Measurements from ENCODE around the gene MPP3.
A peak's percentile ranks its signal among the peaks of the same experiment; 100 is the strongest.

The MPP3 gene

GRCh38 chr17:43834106-43834505 is 1.2 kb upstream of the MPP3 start:
- Histone ChIP-seq H3K9me3 (no peaks in the 10 kb centered on the region), H3K4me3 (no peak overlapping the region), H3K36me3 (replicated peaks) (no peaks in the 10 kb centered on the region; the same call in none of the 2 replicates), H3K27me3 (ENCODE audit: low read depth) (no peaks in the 10 kb centered on the region), H3K4me1 (peaks cover 7% of the 10 kb centered on the region; the same call in 1 of the 2 replicates)
- in situ Hi-C loops (cut with MboI; ENCODE audit: low sequenced_read_pairs): no loop called here
- DNase-seq (ENCODE audit: low spot score in 2 of 2): no peak

GRCh38 chr17:43832168-43832975 is 574 bp downstream of the MPP3 start:
- peak in 1 of 2 experiments; percentile 77 for DNase-seq (ENCODE audit: low spot score in 2 of 2)
- Histone ChIP-seq H3K4me3 (peak overlapping the region; percentile 55), H3K27me3 (ENCODE audit: low read depth) (no peaks in the 10 kb centered on the region), H3K4me1 (peaks cover 7% of the 10 kb centered on the region; the same call in 1 of the 2 replicates), H3K9me3 (no peaks in the 10 kb centered on the region), H3K36me3 (replicated peaks) (peaks cover 11% of the 10 kb centered on the region)
- in situ Hi-C loops (cut with MboI; ENCODE audit: low sequenced_read_pairs): no loop called here

GRCh38 chr17:43831633-43832032 is 1.3 kb downstream of the MPP3 start:
- no peaks in the 10 kb centered on the region for H3K27me3 ChIP-seq (ENCODE audit: low read depth)
- H3K36me3 ChIP-seq (replicated peaks): peaks cover 11% of the 10 kb centered on the region
- DNase-seq (ENCODE audit: low spot score in 2 of 2): no peak
- peaks cover 7% of the 10 kb centered on the region; the same call in 1 of the 2 replicates for H3K4me1 ChIP-seq
- H3K4me3 ChIP-seq: no peak overlapping the region
- no peaks in the 10 kb centered on the region for H3K9me3 ChIP-seq
- in situ Hi-C loops (cut with MboI; ENCODE audit: low sequenced_read_pairs): no loop called here

GRCh38 chr17:43830510-43831140 is 2.3 kb downstream of the MPP3 start:
- in situ Hi-C loops (cut with MboI; ENCODE audit: low sequenced_read_pairs): no loop called here
- H3K27me3 ChIP-seq (ENCODE audit: low read depth): no peaks in the 10 kb centered on the region

GRCh38 chr17:43829738-43830137 is 3.2 kb downstream of the MPP3 start:
- Histone ChIP-seq H3K27me3 (ENCODE audit: low read depth) (no peaks in the 10 kb centered on the region), H3K9me3 (no peaks in the 10 kb centered on the region), H3K36me3 (replicated peaks) (peaks cover 21% of the 10 kb centered on the region), H3K4me1 (peaks cover 7% of the 10 kb centered on the region; the same call in 1 of the 2 replicates), H3K4me3 (no peak overlapping the region)
- in situ Hi-C loops (cut with MboI; ENCODE audit: low sequenced_read_pairs): no loop called here
- DNase-seq (ENCODE audit: low spot score in 2 of 2): no peak

More at GRCh38 chr17:43830510-43831140, 2.3 kb downstream of the MPP3 start:
- peaks cover 7% of the 10 kb centered on the region; the same call in 1 of the 2 replicates for H3K4me1 ChIP-seq
- H3K4me3 ChIP-seq: no peak overlapping the region
- H3K9me3 ChIP-seq: no peaks in the 10 kb centered on the region
- DNase-seq (ENCODE audit: low spot score in 2 of 2): no peak
- peaks cover 14% of the 10 kb centered on the region for H3K36me3 ChIP-seq (replicated peaks)

GRCh38 chr17:43827596-43827995 is 5.3 kb downstream of the MPP3 start:
- Histone ChIP-seq H3K9me3 (no peaks in the 10 kb centered on the region), H3K4me1 (peaks cover 5% of the 10 kb centered on the region; the same call in 1 of the 2 replicates), H3K4me3 (no peak overlapping the region), H3K36me3 (replicated peaks) (peaks cover 21% of the 10 kb centered on the region), H3K27me3 (ENCODE audit: low read depth) (no peaks in the 10 kb centered on the region)
- in situ Hi-C loops (cut with MboI; ENCODE audit: low sequenced_read_pairs): no loop called here
- no peak for DNase-seq (ENCODE audit: low spot score in 2 of 2)

- peaks cover 23% of the 10 kb centered on the region for H3K36me3 ChIP-seq (replicated peaks)
- no peak for DNase-seq (ENCODE audit: low spot score in 2 of 2)
- H3K4me3 ChIP-seq: no peak overlapping the region
- H3K27me3 ChIP-seq (ENCODE audit: low read depth): no peaks in the 10 kb centered on the region
- no peaks in the 10 kb centered on the region for H3K4me1 ChIP-seq
- in situ Hi-C loops (cut with MboI; ENCODE audit: low sequenced_read_pairs): no loop called here
- no peaks in the 10 kb centered on the region for H3K9me3 ChIP-seq
These were observed 6.7 kb downstream of the MPP3 start for GRCh38 chr17:43826206-43826605.

- in situ Hi-C loops (cut with MboI; ENCODE audit: low sequenced_read_pairs): no loop called here
- Histone ChIP-seq H3K27me3 (ENCODE audit: low read depth) (no peaks in the 10 kb centered on the region), H3K4me1 (no peaks in the 10 kb centered on the region), H3K9me3 (no peaks in the 10 kb centered on the region), H3K4me3 (no peak overlapping the region), H3K36me3 (replicated peaks) (peaks cover 25% of the 10 kb centered on the region)
- DNase-seq (ENCODE audit: low spot score in 2 of 2): no peak
These were observed 7.4 kb downstream of the MPP3 start for GRCh38 chr17:43825567-43825966.

GRCh38 chr17:43823350-43824084 is 9.4 kb downstream of the MPP3 start:
- no peak for DNase-seq (ENCODE audit: low spot score in 2 of 2)
- in situ Hi-C loops (cut with MboI; ENCODE audit: low sequenced_read_pairs): no loop called here
- H3K27me3 ChIP-seq (ENCODE audit: low read depth): no peaks in the 10 kb centered on the region
- no peak overlapping the region for H3K4me3 ChIP-seq
- peaks cover 21% of the 10 kb centered on the region for H3K36me3 ChIP-seq (replicated peaks)
- no peaks in the 10 kb centered on the region for H3K9me3 ChIP-seq
- no peaks in the 10 kb centered on the region for H3K4me1 ChIP-seq

- H3K9me3 ChIP-seq: no peaks in the 10 kb centered on the region
- H3K4me3 ChIP-seq: no peak overlapping the region
- in situ Hi-C loops (cut with MboI; ENCODE audit: low sequenced_read_pairs): no loop called here
- no peaks in the 10 kb centered on the region for H3K27me3 ChIP-seq (ENCODE audit: low read depth)
- H3K4me1 ChIP-seq: no peaks in the 10 kb centered on the region
- DNase-seq (ENCODE audit: low spot score in 2 of 2): no peak
- H3K36me3 ChIP-seq (replicated peaks): peaks cover 17% of the 10 kb centered on the region
These were observed 10.3 kb downstream of the MPP3 start for GRCh38 chr17:43822570-43823190.

GRCh38 chr17:43820759-43821158 is 12.2 kb downstream of the MPP3 start:
- no peak for DNase-seq (ENCODE audit: low spot score in 2 of 2)
- peaks cover 12% of the 10 kb centered on the region for H3K36me3 ChIP-seq (replicated peaks)
- in situ Hi-C loops (cut with MboI; ENCODE audit: low sequenced_read_pairs): no loop called here
- no peaks in the 10 kb centered on the region for H3K9me3 ChIP-seq
- no peaks in the 10 kb centered on the region for H3K4me1 ChIP-seq
- no peak overlapping the region for H3K4me3 ChIP-seq
- no peaks in the 10 kb centered on the region for H3K27me3 ChIP-seq (ENCODE audit: low read depth)

GRCh38 chr17:43818966-43819365 is 14.0 kb downstream of the MPP3 start:
- Histone ChIP-seq H3K4me3 (no peak overlapping the region), H3K4me1 (no peaks in the 10 kb centered on the region), H3K27me3 (ENCODE audit: low read depth) (no peaks in the 10 kb centered on the region), H3K9me3 (no peaks in the 10 kb centered on the region), H3K36me3 (replicated peaks) (peaks cover 11% of the 10 kb centered on the region)
- no peak for DNase-seq (ENCODE audit: low spot score in 2 of 2)
- in situ Hi-C loops (cut with MboI; ENCODE audit: low sequenced_read_pairs): no loop called here

GRCh38 chr17:43817826-43818225 is 15.1 kb downstream of the MPP3 start:
- Histone ChIP-seq H3K4me3 (no peak overlapping the region), H3K4me1 (no peaks in the 10 kb centered on the region), H3K27me3 (ENCODE audit: low read depth) (no peaks in the 10 kb centered on the region), H3K36me3 (replicated peaks) (peaks cover 14% of the 10 kb centered on the region), H3K9me3 (no peaks in the 10 kb centered on the region)
- in situ Hi-C loops (cut with MboI; ENCODE audit: low sequenced_read_pairs): no loop called here
- DNase-seq (ENCODE audit: low spot score in 2 of 2): no peak
